Endothelial cell of umbilical vein (primary cell): ENCODE data around the gene LPP. TPM values are rescaled to one million over a fixed set of nuclear protein-coding genes. Genes with fewer than 3 reads are reported as not detected.

ENCODE experiments used
- BruUV-seq: library from RNA; stranded (reverse); fragments of 400-500 nt; replicated peaks from 2 replicates; lab custom pipeline; 2021; lab: Mats Ljungman, UMichigan
- CTCF ChIA-PET: fragments of 300-600, 350-600 bp; sonication (Branson Sonifier 250); formaldehyde crosslinking; loops from one replicate; lab custom pipeline; 2021; ENCODE audit warnings: antibody characterized with exemption, inconsistent platforms; lab: Charles Lee
- POLR2A ChIA-PET: fragments of 300-600, 350-600 bp; sonication (Branson Sonifier 250); formaldehyde crosslinking; loops from one replicate; lab custom pipeline; 2021; ENCODE audit warnings: antibody characterized with exemption, inconsistent platforms; lab: Charles Lee
- DNase-seq: peaks from one replicate; pipeline ENCODE4 v3.0.0-alpha.2; 2011; ENCODE audit warnings: low read depth, low spot score
- FAIRE-seq: peaks from 2 replicates; lab custom pipeline; 2011; peaks lifted over from hg19 to GRCh38; lab: Jason Lieb, UNC
- H2AFZ ChIP-seq: 2 replicates; pipeline ENCODE4 v1.6.0; 2012; ENCODE audit warnings: low read depth, low read length, control low read depth, inconsistent platforms
- H3K27ac ChIP-seq: 2 replicates; pipeline ENCODE4 v1.5.1; 2011; ENCODE audit warnings: low read depth, mild to moderate bottlenecking, control low read depth, low read length, moderate library complexity; ENCODE audit not compliant: insufficient read depth
- H3K27me3 ChIP-seq, 2 experiments: 2 replicates each; pipeline versions ENCODE4 v1.6.0 to v1.6.1; 2011; ENCODE audit warnings: low read length in 2 of 2, mixed read lengths in 1 of 2; ENCODE audit not compliant: control insufficient read depth in 2 of 2, insufficient read depth in 2 of 2
- H3K36me3 ChIP-seq, 2 experiments: 2 replicates in 1 of 2; 3 replicates in 1 of 2; pipeline ENCODE4 v1.5.1; 2011; ENCODE audit warnings: low read length in 2 of 2, mild to moderate bottlenecking in 1 of 2, moderate library complexity in 1 of 2; ENCODE audit not compliant: control insufficient read depth in 2 of 2, insufficient read depth in 2 of 2; ENCODE audit errors: extremely low read depth in 1 of 2
- H3K4me1 ChIP-seq: 3 replicates; pipeline ENCODE4 v1.5.1; 2011; ENCODE audit warnings: mild to moderate bottlenecking, low read length; ENCODE audit not compliant: control insufficient read depth, insufficient read depth; ENCODE audit errors: extremely low read depth
- H3K4me2 ChIP-seq: 2 replicates; pipeline ENCODE4 v1.6.1; 2011; ENCODE audit warnings: low read length, control low read depth, mixed read lengths; ENCODE audit not compliant: insufficient read depth
- H3K4me3 ChIP-seq, 3 experiments: fragments of 200-600 bp in 1 of 3; sonication (generic), shearing (Covaris generic) in 1 of 3; replicated peaks in 1 of 3; 2 replicates each; pipeline ENCODE4 v1.5.1; 2011 to 2016; ENCODE audit warnings: control low read depth in 3 of 3, low read length in 3 of 3, mild to moderate bottlenecking in 2 of 3, inconsistent platforms in 1 of 3, low read depth in 1 of 3, moderate library complexity in 1 of 3; ENCODE audit not compliant: insufficient read depth in 1 of 3
- H3K79me2 ChIP-seq: 2 replicates; pipeline ENCODE4 v1.6.0; 2012; ENCODE audit warnings: low read length, inconsistent platforms; ENCODE audit not compliant: control insufficient read depth, insufficient read depth
- H3K9ac ChIP-seq: replicated peaks from 2 replicates; pipeline ENCODE3; 2011; ENCODE audit warnings: low read length, control low read depth; ENCODE audit not compliant: insufficient read depth; ENCODE audit errors: extremely low read depth
- H3K9me1 ChIP-seq: replicated peaks from 3 replicates; pipeline ENCODE4 v1.6.0; 2011; ENCODE audit warnings: mild to moderate bottlenecking, low read length; ENCODE audit not compliant: control insufficient read depth, insufficient read depth; ENCODE audit errors: extremely low read depth
- H3K9me3 ChIP-seq: replicated peaks from 2 replicates; pipeline ENCODE4 v1.5.1; 2012; ENCODE audit warnings: low read length, inconsistent platforms; ENCODE audit not compliant: control insufficient read depth, insufficient read depth
- H4K20me1 ChIP-seq: replicated peaks from 2 replicates; pipeline ENCODE3; 2011; ENCODE audit warnings: mild to moderate bottlenecking, low read length; ENCODE audit not compliant: control insufficient read depth, insufficient read depth; ENCODE audit errors: extremely low read depth
- CTCF ChIP-seq, 2 donors: IDR thresholded peaks; 1 replicate in 1 of 2; 2 replicates in 1 of 2; pipeline ENCODE4 v1.5.1; 2011; ENCODE audit warnings: low read length in 2 of 2, mild to moderate bottlenecking in 2 of 2, moderate library complexity in 2 of 2, control low read depth in 1 of 2, inconsistent platforms in 1 of 2, low read depth in 1 of 2; ENCODE audit not compliant: insufficient read depth in 1 of 2; ENCODE audit errors: extremely low read depth in 1 of 2
- EZH2 ChIP-seq: IDR thresholded peaks from 2 replicates; pipeline ENCODE4 v1.6.1; 2012; ENCODE audit warnings: borderline replicate concordance, low read depth, mild to moderate bottlenecking, moderate library complexity, low read length, inconsistent platforms; ENCODE audit not compliant: severe bottlenecking
- FOS ChIP-seq: IDR thresholded peaks from 2 replicates; pipeline ENCODE4 v1.6.1; 2011; ENCODE audit warnings: mild to moderate bottlenecking, low read length, moderate library complexity, borderline replicate concordance; ENCODE audit not compliant: insufficient read depth
- GATA2 ChIP-seq: IDR thresholded peaks from 2 replicates; pipeline ENCODE4 v1.7.0; 2011; ENCODE audit warnings: low read depth, mild to moderate bottlenecking, moderate library complexity, mixed read lengths, low read length; ENCODE audit not compliant: insufficient read length, insufficient read depth
- JUN ChIP-seq: IDR thresholded peaks from 2 replicates; pipeline ENCODE4 v1.6.1; 2011; ENCODE audit warnings: borderline replicate concordance, low read depth; ENCODE audit not compliant: insufficient read length, insufficient read depth
- MYC ChIP-seq: IDR thresholded peaks from one replicate; pipeline ENCODE4 v1.6.1; 2011; ENCODE audit warnings: mild to moderate bottlenecking, low read depth, low read length
- POLR2A ChIP-seq: IDR thresholded peaks from 2 replicates; pipeline ENCODE4 v1.6.1; 2012; ENCODE audit warnings: low read depth, mild to moderate bottlenecking, control low read depth, low read length
- POLR2AphosphoS5 ChIP-seq: IDR thresholded peaks from 2 replicates; pipeline ENCODE4 v1.6.1; 2012; ENCODE audit warnings: low read depth, mild to moderate bottlenecking, control low read depth, low read length, moderate library complexity; ENCODE audit not compliant: insufficient read depth
- dilution Hi-C: fragments of 300-500 bp; cut with MboI; formaldehyde crosslinking; loops from one replicate; pipeline ENCODE4 v1.15.0; 2019; ENCODE audit warnings: low sequenced_read_pairs; ENCODE audit not compliant: extremely low pct_ligation_motif_present
- intact Hi-C: fragments of 100-400 bp; cut with micrococcal nuclease; formaldehyde crosslinking; loops from one replicate; pipeline ENCODE4 v1.10.0; 2022
- polyA plus RNA-seq, 4 experiments: library from polyadenylated mRNA; depleted of rRNA in 3 of 4; stranded (reverse) in 3 of 4; unstranded in 1 of 4; fragments of >200 nt; gene quantifications; 2 replicates each; pipeline versions ENCODE4 v1.2.1 to v1.2.3, GENCODE V29; 2011 to 2012; ENCODE audit warnings: missing spikeins in 1 of 4
- total RNA-seq: library from RNA; stranded (reverse); gene quantifications from 2 replicates; pipeline ENCODE4 v1.2.3, GENCODE V29; 2021
- TF ChIP-seq, protein P1 (sequence below): IDR thresholded peaks from 2 replicates; pipeline ENCODE4 v1.6.1; 2011; ENCODE audit not compliant: insufficient read depth, insufficient read length

The LPP gene
- total and polyA plus RNA-seq, 2 donors (not counting 3 experiments of a cell fraction or from before 2014, with no cell fraction given) = 16.9 to 153 TPM

- Histone ChIP-seq H3K79me2 (no peaks in the 10 kb centered on the region), H3K27ac (peak overlapping the region; percentile 79), H3K9me1 (peaks cover 4% of the 10 kb centered on the region), H3K36me3 (no peaks in the 10 kb centered on the region), H3K27me3 (no peaks in the 10 kb centered on the region), H3K4me2 (peak overlapping the region; percentile 94), H4K20me1 (no peaks in the 10 kb centered on the region), H2AFZ (no peak overlapping the region), H3K4me3 (peak overlapping the region in 2 of 3 experiments; percentile 15 to 41), H3K9ac (peak overlapping the region; percentile 63), H3K9me3 (no peaks in the 10 kb centered on the region), H3K4me1 (peaks cover 20% of the 10 kb centered on the region)
- dilution Hi-C loops = no loop called here
- peak; percentile 78 for DNase-seq
- peak; percentile 76 for FAIRE-seq
- no TSS peak for BruUV-seq
- TF ChIP-seq, protein P1, sequence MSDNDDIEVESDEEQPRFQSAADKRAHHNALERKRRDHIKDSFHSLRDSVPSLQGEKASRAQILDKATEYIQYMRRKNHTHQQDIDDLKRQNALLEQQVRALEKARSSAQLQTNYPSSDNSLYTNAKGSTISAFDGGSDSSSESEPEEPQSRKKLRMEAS = no peak
- TF ChIP-seq EZH2 (no peak), MYC (no peak), JUN (peak; percentile 17), CTCF (IDR thresholded peaks at IDR 0.05; ENCODE audit: extremely low read depth in 1 of 2, insufficient read depth in 1 of 2, low read depth in 1 of 2, low read length in 2 of 2) (no peak), FOS (peak; percentile 81), GATA2 (no peak), POLR2A (no peak), POLR2AphosphoS5 (no peak)
- ChIA-PET POLR2A (no interaction called here), CTCF (interaction anchor here (0.7 to 1.9 kb wide), 8 partner anchors 10 to 843 kb away, joined by 3 to 11 read pairs (median 4); no protein-coding TSS in a partner anchor)
- intact Hi-C loops = loop anchor here (1.0 to 2.0 kb wide), 3 partner anchors 37 to 839 kb away; partner anchors contain the start of gene BCL6
These were observed 430.2 kb downstream of the LPP start for GRCh38 chr3:188584162-188584529.
